GM12892 (cell line): ENCODE data around the gene MAML3.

Experiments used
- POLR2A ChIP-seq: IDR thresholded peaks from 2 replicates; pipeline ENCODE4 v1.6.1; 2011; ENCODE audit warnings: low read depth, low read length, control low read depth
- POLR2AphosphoS5 ChIP-seq: IDR thresholded peaks from 2 replicates; pipeline ENCODE4 v1.6.1; 2011; ENCODE audit warnings: low read depth, low read length, control low read depth

DNA sequence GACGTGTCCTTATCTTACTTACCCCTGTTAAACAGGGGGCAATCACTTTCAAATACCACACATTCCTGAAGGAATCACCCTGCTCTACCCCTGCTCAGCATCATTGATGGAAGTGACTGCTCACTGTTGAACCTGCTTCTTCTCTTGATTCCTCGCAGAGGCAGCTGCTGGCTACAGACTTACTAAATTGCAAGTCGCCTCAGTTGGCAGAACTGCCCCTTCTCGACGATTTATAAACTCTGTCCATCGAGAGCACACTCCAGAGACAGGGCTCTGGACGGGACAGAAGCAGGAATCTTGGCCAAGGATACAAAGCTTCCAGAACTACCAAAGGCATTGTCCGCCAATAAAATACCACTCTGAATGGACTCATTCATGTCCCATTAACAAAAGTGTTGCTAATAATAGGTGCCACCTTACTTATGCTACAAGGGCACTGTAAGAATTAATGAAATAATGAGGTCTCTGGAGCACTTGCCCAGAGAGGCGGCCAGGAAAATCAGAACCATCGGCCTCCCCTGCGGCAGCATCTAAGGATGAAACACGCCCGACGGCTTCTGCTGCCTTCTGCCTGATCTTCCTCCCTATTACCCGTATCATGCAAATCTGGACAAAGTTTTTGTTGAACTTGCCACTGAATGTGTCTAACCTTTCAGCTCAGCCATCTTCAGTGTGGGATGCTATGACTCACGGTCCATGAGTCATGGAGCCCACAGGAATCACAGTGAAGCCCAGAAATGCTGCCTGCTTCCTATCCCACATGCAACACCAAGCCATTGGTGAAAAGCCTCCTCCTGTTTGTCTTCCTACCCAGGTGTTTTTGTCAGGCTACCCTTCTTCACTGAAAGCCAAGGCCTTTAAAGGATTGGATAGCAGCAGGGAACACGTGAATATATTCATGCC, 164.9 kb downstream of the MAML3 start:
- no peak for TF ChIP-seq POLR2A
- TF ChIP-seq POLR2AphosphoS5 = no peak
